IPS-18c (cell line): ENCODE results near the gene GLIS1.

Experiments used
- H3K4me3 ChIP-seq: 2 replicates; pipeline ENCODE4 v1.7.0; 2013; ENCODE audit warnings: low read depth, mild to moderate bottlenecking, low read length, moderate library complexity; ENCODE audit not compliant: insufficient read depth
- H3K9me3 ChIP-seq: one replicate; pipeline ENCODE4 v1.6.1; 2013; ENCODE audit warnings: mild to moderate bottlenecking, low read length, moderate library complexity; ENCODE audit not compliant: control insufficient read depth, insufficient read depth

Gene GLIS1

DNA sequence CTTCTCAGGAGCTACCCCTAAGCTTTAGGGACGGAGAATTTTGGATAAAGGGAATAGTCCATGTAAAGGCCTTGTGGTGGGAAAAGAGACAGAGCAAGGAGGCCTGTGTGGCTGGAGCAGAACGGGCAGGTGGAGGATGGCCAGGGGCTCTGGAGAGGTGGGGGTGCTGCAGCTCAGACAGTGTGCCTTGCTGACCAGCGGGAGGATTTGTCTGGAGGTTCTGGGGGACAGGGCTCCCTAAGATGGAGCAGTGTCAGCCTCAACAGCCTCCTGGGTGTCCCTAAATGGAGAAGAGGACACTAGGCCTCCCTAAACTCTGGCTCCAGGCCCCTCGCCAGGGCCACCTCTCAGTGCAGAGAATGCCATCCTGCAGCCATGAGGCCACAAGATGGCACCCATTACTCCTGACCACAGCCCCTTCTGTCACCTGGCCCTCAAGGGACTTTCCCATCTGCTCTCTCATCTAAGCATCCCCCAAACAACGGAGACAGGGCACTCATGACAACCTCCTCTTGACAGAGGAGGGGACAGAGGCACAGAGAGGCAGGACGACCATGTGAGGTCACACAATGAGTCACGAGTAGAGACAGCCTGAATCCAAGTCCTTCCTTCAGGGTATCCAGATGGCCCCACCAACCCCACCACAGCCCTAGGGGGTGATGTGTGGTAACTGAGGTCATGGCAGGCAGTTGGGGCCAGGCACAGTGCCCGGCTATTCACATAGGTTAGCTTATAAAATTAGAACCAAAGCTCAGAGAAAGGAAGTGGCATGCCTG is 185.0 kb downstream of the GLIS1 start:
- no peaks in the 10 kb centered on the region for H3K9me3 ChIP-seq
- no peak overlapping the region for H3K4me3 ChIP-seq

DNA sequence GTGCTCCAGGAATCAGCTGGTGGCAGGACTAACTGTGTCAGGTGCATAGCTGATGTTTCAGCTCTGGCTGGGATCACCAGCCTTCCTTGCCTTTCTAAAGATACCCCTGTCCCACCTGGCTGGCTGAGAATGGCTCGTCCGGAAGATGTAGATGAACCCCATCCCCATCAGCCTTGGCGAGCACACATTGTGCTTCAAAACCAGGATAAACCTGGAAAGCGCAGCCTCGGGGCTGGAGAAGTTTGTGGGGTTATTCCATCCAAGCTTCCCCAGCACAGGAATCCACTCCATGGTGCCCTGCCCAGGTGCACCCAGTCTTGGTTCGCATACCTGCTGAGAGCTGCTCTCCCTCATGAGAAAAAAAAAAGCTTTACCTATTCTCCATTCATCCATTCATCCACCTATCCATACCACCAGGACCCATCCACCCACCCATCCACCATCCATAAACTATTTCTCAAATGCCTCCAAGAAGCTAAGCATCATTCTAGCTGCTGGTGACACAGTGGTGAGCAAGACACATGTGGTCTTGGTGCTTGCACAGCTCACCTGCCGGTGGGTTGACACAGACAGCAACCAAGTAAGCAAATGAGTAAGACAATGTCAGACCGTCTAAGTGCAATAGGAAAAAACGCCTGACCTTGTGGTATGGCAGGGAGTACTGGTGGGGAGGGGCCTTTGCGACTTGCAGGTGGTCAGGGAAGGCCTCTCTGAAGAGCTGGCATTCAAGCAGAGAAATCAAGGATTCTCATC is 185.8 kb downstream of the GLIS1 start:
- no peak overlapping the region for H3K4me3 ChIP-seq

DNA sequence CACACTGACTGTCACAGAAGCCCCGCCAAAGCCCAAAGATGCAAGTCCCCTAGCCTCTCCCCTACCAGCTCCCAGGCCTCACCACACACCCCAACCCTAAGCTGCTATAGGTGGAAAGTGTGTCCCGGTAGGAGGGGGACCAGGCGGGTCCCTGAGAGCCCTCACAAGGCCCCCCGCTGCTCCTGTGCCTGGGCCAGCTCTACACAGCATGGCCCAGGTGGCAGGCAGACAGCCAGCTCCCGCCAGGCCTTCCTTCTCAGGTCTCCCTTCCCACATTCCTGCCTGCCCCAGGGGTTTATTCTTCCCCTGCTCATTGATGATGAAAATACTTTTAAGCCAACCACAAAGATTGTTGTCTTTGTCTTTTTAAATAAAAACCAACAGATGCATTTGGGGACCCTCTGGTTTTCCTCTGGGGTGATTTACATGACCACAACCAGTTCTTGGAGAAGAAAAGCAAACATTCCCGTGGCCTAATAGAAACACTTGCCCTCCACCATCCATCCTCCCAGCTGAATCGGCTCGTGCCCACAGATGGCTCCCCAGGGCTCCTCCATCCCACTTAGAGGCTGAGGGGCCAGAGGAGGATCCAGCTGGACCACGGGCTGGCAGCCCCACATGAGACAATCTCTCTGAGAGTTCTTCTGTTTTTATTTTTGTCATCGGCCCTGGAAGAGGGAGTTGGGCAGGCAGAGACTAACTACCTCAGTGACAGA is 186.7 kb downstream of the GLIS1 start:
- Histone ChIP-seq H3K4me3 (no peak overlapping the region), H3K9me3 (peaks cover 3% of the 10 kb centered on the region)

More for the DNA sequence above, 185.8 kb downstream of the GLIS1 start:
- no peaks in the 10 kb centered on the region for H3K9me3 ChIP-seq

DNA sequence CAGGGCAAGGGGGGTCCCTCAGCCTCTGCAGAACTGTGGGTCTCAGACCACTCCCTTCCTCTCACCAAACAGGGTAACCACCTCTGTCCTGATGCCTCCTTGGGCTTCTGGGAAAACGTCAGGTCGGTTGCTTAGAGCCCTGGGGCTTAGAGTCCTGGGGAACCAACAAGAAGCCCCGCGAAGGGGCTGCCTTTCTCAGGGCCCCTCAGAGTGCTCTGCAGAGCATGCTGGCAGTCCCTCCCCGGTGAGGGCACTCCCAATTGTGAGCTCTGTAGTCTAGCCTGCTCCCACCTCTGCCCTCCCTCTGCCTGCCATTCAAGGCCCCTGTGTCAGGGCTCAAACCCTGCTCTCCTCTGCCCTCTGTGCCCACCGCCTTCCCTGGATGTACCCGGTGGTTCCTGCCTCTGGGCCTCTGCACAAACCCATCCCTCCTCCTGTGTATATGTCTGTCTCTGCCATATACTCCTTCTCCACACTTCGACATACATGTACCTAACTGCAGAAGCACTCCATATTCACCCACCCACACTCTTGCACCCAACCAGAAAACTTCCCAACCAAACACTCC is 187.5 kb downstream of the GLIS1 start:
- H3K9me3 ChIP-seq = peaks cover 3% of the 10 kb centered on the region
- H3K4me3 ChIP-seq = no peak overlapping the region

DNA sequence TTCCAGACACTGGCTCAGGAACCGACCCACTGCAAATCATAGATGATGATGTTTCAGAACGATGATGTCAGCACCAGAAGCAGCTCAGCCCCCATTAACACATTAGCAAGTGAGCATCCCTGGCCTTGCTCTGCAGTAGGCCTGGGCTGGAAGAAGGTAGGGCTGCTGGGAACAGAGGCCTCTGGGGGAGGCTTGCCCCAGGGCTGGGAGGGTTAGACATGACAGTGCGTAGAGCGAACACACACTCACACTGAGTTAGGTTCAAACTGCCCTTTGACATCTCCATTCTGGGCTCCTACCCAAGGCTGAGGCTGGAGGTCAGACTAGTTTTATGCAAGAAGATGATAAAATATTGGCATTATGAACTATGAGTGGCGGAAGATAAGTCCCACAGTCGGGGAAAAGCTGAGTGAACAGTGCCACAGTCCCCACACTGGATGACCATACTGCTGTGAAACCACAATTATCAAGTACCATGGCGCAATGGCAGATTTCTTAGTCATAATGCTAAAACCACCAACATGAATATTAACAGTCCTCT is 188.7 kb downstream of the GLIS1 start:
- peaks cover 3% of the 10 kb centered on the region for H3K9me3 ChIP-seq

DNA sequence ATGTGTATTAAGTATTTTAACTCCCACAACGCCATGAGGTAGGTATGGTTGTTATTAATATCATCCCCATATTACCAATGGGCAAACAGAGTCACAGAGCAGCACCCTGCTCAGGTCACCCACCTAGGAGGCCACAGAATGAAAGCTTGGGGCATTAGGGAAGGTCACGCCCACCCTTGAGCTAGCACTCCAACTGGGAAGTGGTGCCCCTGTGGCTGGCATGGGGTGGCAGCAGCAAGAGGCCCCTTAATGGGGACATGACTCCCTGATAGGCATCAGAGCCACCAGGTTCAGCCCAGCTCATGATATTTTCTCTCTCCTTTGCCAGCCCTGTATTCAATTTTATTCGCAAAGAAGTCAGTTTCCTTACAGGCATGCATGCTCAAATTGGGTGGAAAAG is 189.2 kb downstream of the GLIS1 start:
- no peak overlapping the region for H3K4me3 ChIP-seq
- H3K9me3 ChIP-seq = peaks cover 3% of the 10 kb centered on the region

More for the DNA sequence above, 188.7 kb downstream of the GLIS1 start:
- no peak overlapping the region for H3K4me3 ChIP-seq

GRCh38 chr1:53549287-53549686 is 189.7 kb downstream of the GLIS1 start:
- peaks cover 3% of the 10 kb centered on the region for H3K9me3 ChIP-seq
- no peak overlapping the region for H3K4me3 ChIP-seq

DNA sequence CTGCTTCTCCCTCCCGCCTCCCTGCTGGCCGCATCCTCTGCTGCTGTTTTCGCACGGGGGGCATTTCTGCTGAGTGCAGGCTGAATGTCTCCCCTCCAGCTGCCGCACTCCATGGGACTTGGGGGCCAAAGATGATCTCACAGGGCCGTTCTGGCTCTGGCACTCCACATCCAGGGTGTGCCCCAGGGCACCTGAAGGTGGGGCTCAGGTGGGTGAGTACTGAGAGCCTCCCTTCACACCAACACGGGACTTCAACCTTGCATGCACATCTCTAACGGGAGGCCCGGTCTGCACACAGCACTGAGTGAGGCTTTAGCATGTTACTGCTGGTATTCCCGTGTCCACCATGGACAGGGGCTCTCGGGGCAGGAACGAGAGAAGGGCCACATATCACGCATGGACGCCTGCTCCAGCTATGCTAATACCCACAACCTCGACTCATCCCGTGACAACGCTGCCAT is 190.9 kb downstream of the GLIS1 start:
- Histone ChIP-seq H3K9me3 (peaks cover 3% of the 10 kb centered on the region), H3K4me3 (no peak overlapping the region)

GRCh38 chr1:53547231-53547790 is 191.7 kb downstream of the GLIS1 start:
- Histone ChIP-seq H3K9me3 (peaks cover 3% of the 10 kb centered on the region), H3K4me3 (no peak overlapping the region)

DNA sequence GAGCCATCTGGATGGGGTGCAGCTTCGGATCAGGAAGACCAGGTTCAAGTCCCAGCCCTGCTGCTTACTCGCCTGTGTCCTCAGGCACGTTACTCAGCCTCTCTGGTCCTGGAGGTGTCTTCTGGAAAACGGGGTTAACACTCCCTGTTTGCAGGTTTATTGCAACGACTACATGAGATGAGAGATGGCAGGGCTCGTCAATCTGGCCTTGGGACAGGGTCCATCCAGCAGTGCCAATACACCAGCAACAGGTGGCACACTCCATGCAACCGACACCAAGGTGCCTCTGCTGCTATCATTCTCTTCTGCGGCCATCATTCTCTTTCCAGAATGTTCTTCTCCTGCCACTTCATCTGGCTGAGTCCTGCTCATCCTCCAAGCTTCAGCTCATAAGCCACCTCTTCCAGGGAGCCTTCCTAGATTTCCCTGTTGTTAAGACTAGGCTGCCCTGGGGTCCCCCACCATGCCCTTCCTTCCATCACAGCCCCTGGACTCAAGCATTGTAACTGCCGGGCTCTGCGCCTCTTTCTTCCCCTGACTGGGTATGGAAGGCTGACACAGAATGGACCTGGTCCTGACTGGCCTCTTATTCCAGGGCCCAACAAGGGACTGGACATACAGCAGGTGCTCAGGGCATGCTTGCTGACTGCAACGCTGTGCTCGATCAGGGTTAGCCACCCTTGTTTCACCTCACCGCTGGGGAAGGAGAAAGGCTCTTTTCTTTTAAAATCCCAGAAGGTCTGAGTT is 192.4 kb downstream of the GLIS1 start:
- Histone ChIP-seq H3K4me3 (no peak overlapping the region), H3K9me3 (peaks cover 3% of the 10 kb centered on the region)

GRCh38 chr1:53545663-53546408 is 193.1 kb downstream of the GLIS1 start:
- H3K9me3 ChIP-seq = peaks cover 3% of the 10 kb centered on the region
- H3K4me3 ChIP-seq = no peak overlapping the region

DNA sequence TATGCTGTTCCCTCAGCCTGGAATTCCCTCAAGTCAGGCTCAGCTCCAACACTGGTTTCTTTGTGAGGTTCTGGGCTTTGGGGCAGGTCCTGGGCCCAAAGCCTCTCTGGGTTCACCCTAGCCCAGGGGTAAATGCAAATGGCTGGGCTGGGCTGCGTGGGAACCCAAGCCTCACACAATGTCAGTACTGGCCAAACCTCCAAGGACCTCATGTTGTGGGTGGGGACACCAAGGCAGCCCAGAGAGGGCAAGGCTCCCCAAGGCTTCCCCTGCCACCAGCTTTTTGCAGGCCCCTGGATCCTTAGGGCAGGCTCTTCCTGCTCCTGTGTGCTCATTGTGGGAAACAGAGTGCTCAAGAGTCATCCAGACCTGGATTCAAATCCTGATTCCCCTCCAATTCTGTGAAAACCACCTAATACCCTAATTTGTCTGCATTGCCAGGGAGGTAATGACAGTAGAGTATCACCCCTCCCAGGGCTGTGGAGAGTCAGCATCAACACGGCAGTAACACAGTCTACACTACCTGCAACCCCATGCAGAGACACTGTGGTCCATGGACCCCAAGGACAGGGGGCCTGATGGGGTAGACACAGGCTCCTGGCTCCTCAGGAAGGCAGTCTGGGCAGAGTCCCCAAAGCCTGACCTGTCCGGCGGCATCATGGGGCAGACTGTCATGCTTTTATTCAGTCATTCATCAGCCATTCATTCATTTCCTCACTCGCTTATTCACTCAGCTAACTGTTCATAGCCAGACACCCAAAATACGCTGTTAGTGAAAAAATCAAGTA is 194.0 kb downstream of the GLIS1 start:
- Histone ChIP-seq H3K4me3 (no peak overlapping the region), H3K9me3 (peaks cover 3% of the 10 kb centered on the region)

- Histone ChIP-seq H3K9me3 (peaks cover 3% of the 10 kb centered on the region), H3K4me3 (no peak overlapping the region)
These were observed 194.9 kb downstream of the GLIS1 start for GRCh38 chr1:53543778-53544695.

GRCh38 chr1:53543130-53543777 is 195.7 kb downstream of the GLIS1 start:
- H3K4me3 ChIP-seq = no peak overlapping the region
- peaks cover 3% of the 10 kb centered on the region for H3K9me3 ChIP-seq
